GM12891 (cell line): ENCODE measurements around the gene HCN4.
"Not testable (repeated sequence)": the region's sequence is repeated elsewhere in the genome, so short reads cannot be mapped to it uniquely, and the experiment has no call there.

Source experiments
- POLR2A ChIP-seq: IDR thresholded peaks from 2 replicates; pipeline ENCODE4 v1.6.1; 2011; ENCODE audit warnings: low read depth, low read length, control low read depth
- POLR2AphosphoS5 ChIP-seq: IDR thresholded peaks from 2 replicates; pipeline ENCODE4 v1.6.1; 2011; ENCODE audit warnings: low read depth, low read length, control low read depth
- SPI1 ChIP-seq: IDR thresholded peaks from 2 replicates; pipeline ENCODE4 v1.6.1; 2011; ENCODE audit warnings: low read depth, low read length, control low read depth
- TAF1 ChIP-seq: IDR thresholded peaks from 2 replicates; pipeline ENCODE4 v1.6.1; 2011; ENCODE audit warnings: low read depth, low read length, control low read depth

GRCh38 chr15:73300286-73300685, 68.5 kb downstream of the HCN4 start:
- TF ChIP-seq POLR2A, POLR2AphosphoS5, TAF1, SPI1: not testable (repeated sequence)
